Astrocyte (in vitro differentiated cells and primary cell): ENCODE data around the gene POC1B. TPM values are rescaled to one million over a fixed set of nuclear protein-coding genes. Genes with fewer than 3 reads are reported as not detected.

Experiments
- DNase-seq: peaks from one replicate; pipeline ENCODE4 v3.0.0-alpha.2; 2010; ENCODE audit warnings: low read depth
- FAIRE-seq: peaks from 2 replicates; lab custom pipeline; 2011; peaks lifted over from hg19 to GRCh38; lab: Jason Lieb, UNC
- H2AFZ ChIP-seq: 2 replicates; pipeline ENCODE4 v1.6.0; 2012; ENCODE audit warnings: low read depth, low read length, inconsistent platforms
- H3K27ac ChIP-seq: 2 replicates; pipeline ENCODE4 v1.5.1; 2011; ENCODE audit warnings: low read depth, low read length, inconsistent platforms
- H3K27me3 ChIP-seq: 2 replicates; pipeline ENCODE4 v1.6.0; 2011; ENCODE audit warnings: low read length, inconsistent platforms; ENCODE audit not compliant: insufficient read depth
- H3K36me3 ChIP-seq: 2 replicates; pipeline ENCODE4 v1.5.1; 2011; ENCODE audit warnings: low read length, inconsistent platforms; ENCODE audit not compliant: insufficient read depth
- H3K4me1 ChIP-seq: 2 replicates; pipeline ENCODE4 v1.5.1; 2011; ENCODE audit warnings: low read length, inconsistent platforms; ENCODE audit not compliant: insufficient read depth
- H3K4me2 ChIP-seq: 2 replicates; pipeline ENCODE4 v1.6.0; 2012; ENCODE audit warnings: low read length, inconsistent platforms
- H3K4me3 ChIP-seq: 2 replicates; pipeline ENCODE4 v1.5.1; 2011; ENCODE audit warnings: low read depth, mild to moderate bottlenecking, low read length, inconsistent platforms; ENCODE audit not compliant: insufficient read depth
- H3K79me2 ChIP-seq: 2 replicates; pipeline ENCODE4 v1.6.0; 2012; ENCODE audit warnings: mild to moderate bottlenecking, low read length, inconsistent platforms; ENCODE audit not compliant: insufficient read depth
- H3K9ac ChIP-seq: 2 replicates; pipeline ENCODE4 v1.6.0; 2012; ENCODE audit warnings: mild to moderate bottlenecking, low read length, inconsistent platforms
- H3K9me3 ChIP-seq: 2 replicates; pipeline ENCODE4 v1.5.1; 2012; ENCODE audit warnings: low read depth, mild to moderate bottlenecking, low read length, inconsistent platforms; ENCODE audit not compliant: insufficient read depth
- H4K20me1 ChIP-seq: 2 replicates; pipeline ENCODE4 v1.6.0; 2012; ENCODE audit warnings: low read length, inconsistent platforms; ENCODE audit not compliant: insufficient read depth
- H3K27ac Mint-ChIP-seq: one replicate; pipeline ENCODE4 v1.8.0; 2021; ENCODE audit warnings: mild to moderate bottlenecking, mixed read lengths; ENCODE audit not compliant: unreplicated experiment
- H3K27me3 Mint-ChIP-seq: one replicate; pipeline ENCODE4 v1.8.0; 2021; ENCODE audit warnings: low read depth, mixed read lengths; ENCODE audit not compliant: unreplicated experiment
- H3K36me3 Mint-ChIP-seq: one replicate; pipeline ENCODE4 v1.8.0; 2021; ENCODE audit warnings: low read depth, mixed read lengths; ENCODE audit not compliant: unreplicated experiment
- H3K4me1 Mint-ChIP-seq: one replicate; pipeline ENCODE4 v1.8.0; 2021; ENCODE audit warnings: low read depth, mixed read lengths; ENCODE audit not compliant: unreplicated experiment
- H3K4me3 Mint-ChIP-seq: one replicate; pipeline ENCODE4 v1.8.0; 2021; ENCODE audit warnings: mild to moderate bottlenecking, moderate library complexity, mixed read lengths; ENCODE audit not compliant: unreplicated experiment
- H3K9me3 Mint-ChIP-seq: one replicate; pipeline ENCODE4 v1.8.0; 2021; ENCODE audit warnings: mild to moderate bottlenecking, mixed read lengths; ENCODE audit not compliant: unreplicated experiment
- EZH2 ChIP-seq: IDR thresholded peaks from 2 replicates; pipeline ENCODE4 v1.6.1; 2012; ENCODE audit warnings: mild to moderate bottlenecking, low read length, inconsistent platforms; ENCODE audit not compliant: insufficient read depth
- total RNA-seq: library from RNA; stranded (reverse); gene quantifications from 2 replicates; pipeline ENCODE4 v1.2.1, GENCODE V29; 2021
- TF ChIP-seq, protein P1 (sequence below): IDR thresholded peaks from 2 replicates; pipeline ENCODE4 v1.5.1; 2011; ENCODE audit warnings: low read depth, mild to moderate bottlenecking, inconsistent platforms, low read length, moderate library complexity; ENCODE audit not compliant: insufficient read depth

The POC1B gene
- total RNA-seq, 1 donor from 2014 or later = 10.6 TPM

DNA sequence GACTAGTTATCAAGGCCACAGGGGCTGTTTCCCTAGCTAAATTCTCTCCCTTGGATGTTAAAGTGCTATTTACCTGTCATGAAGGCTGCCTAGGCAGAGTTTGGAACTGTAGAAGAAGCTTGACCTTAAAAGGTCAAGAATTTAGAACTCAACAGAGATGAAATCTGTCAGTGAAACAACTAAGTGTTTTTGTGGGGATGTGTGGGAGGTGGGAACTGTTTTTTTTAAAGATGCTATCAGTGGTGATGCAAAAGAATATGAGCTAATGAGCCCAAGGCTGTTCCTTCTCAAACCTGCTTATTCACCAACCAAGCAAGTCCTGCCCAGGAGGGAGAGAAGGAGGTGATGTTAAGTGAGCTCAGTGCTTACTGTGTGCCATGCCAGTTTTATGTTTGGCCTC is 40.8 kb upstream of the POC1B start:
- no peaks in the 10 kb centered on the region for H3K36me3 ChIP-seq
- H3K9ac ChIP-seq = no peak overlapping the region
- H3K4me3 ChIP-seq = no peak overlapping the region
- H3K4me1 ChIP-seq = no peaks in the 10 kb centered on the region
- H2AFZ ChIP-seq = no peak overlapping the region
- peak; percentile 73 for DNase-seq
- TF ChIP-seq, protein P1, sequence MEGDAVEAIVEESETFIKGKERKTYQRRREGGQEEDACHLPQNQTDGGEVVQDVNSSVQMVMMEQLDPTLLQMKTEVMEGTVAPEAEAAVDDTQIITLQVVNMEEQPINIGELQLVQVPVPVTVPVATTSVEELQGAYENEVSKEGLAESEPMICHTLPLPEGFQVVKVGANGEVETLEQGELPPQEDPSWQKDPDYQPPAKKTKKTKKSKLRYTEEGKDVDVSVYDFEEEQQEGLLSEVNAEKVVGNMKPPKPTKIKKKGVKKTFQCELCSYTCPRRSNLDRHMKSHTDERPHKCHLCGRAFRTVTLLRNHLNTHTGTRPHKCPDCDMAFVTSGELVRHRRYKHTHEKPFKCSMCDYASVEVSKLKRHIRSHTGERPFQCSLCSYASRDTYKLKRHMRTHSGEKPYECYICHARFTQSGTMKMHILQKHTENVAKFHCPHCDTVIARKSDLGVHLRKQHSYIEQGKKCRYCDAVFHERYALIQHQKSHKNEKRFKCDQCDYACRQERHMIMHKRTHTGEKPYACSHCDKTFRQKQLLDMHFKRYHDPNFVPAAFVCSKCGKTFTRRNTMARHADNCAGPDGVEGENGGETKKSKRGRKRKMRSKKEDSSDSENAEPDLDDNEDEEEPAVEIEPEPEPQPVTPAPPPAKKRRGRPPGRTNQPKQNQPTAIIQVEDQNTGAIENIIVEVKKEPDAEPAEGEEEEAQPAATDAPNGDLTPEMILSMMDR = no peak
- no peak for TF ChIP-seq EZH2
- no peaks in the 10 kb centered on the region for H4K20me1 ChIP-seq
- H3K27ac Mint-ChIP-seq = peak overlapping the region; percentile 83
- H3K27me3 Mint-ChIP-seq = no peaks in the 10 kb centered on the region
- H3K27ac ChIP-seq = no peak overlapping the region
- FAIRE-seq = no peak
- peaks cover 18% of the 10 kb centered on the region for H3K4me1 Mint-ChIP-seq
- no peak overlapping the region for H3K4me2 ChIP-seq
- no peak overlapping the region for H3K4me3 Mint-ChIP-seq
- no peaks in the 10 kb centered on the region for H3K9me3 ChIP-seq
- H3K79me2 ChIP-seq = no peaks in the 10 kb centered on the region
- H3K9me3 Mint-ChIP-seq = peaks cover 2% of the 10 kb centered on the region
- no peaks in the 10 kb centered on the region for H3K36me3 Mint-ChIP-seq
- H3K27me3 ChIP-seq = no peaks in the 10 kb centered on the region

DNA sequence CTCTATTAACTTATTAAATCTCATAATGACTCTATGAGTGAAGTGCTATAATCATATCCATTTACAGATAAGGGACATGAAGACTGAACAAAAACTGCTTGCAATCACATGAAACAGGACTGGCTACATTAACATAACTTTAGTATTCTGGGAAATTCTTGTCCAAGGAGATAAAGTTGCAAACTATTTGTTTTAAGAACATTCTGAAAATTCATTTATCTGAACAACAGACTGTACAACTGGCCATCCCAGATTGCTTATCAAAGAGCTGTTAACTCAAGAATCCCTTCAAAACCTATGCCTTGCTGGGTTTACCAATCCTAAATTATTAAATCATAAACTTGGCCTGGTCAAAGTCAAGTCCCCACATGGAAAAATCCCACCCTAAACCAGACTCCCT is 39.2 kb upstream of the POC1B start:
- TF ChIP-seq, protein P1 = no peak
- no peak for TF ChIP-seq EZH2
- H3K9me3 Mint-ChIP-seq = peaks cover 2% of the 10 kb centered on the region
- H2AFZ ChIP-seq = no peak overlapping the region
- H3K27ac ChIP-seq = no peak overlapping the region
- no peaks in the 10 kb centered on the region for H4K20me1 ChIP-seq
- H3K27me3 ChIP-seq = no peaks in the 10 kb centered on the region
- no peaks in the 10 kb centered on the region for H3K79me2 ChIP-seq
- H3K27me3 Mint-ChIP-seq = no peaks in the 10 kb centered on the region
- H3K4me2 ChIP-seq = no peak overlapping the region
- DNase-seq (no peak), FAIRE-seq (no peak)
- no peak overlapping the region for H3K9ac ChIP-seq
- no peak overlapping the region for H3K4me3 ChIP-seq
- H3K27ac Mint-ChIP-seq = no peak overlapping the region
- H3K4me1 ChIP-seq = no peaks in the 10 kb centered on the region
- no peaks in the 10 kb centered on the region for H3K36me3 ChIP-seq
- peaks cover 13% of the 10 kb centered on the region for H3K4me1 Mint-ChIP-seq
- H3K9me3 ChIP-seq = no peaks in the 10 kb centered on the region
- H3K4me3 Mint-ChIP-seq = no peak overlapping the region
- H3K36me3 Mint-ChIP-seq = no peaks in the 10 kb centered on the region

DNA sequence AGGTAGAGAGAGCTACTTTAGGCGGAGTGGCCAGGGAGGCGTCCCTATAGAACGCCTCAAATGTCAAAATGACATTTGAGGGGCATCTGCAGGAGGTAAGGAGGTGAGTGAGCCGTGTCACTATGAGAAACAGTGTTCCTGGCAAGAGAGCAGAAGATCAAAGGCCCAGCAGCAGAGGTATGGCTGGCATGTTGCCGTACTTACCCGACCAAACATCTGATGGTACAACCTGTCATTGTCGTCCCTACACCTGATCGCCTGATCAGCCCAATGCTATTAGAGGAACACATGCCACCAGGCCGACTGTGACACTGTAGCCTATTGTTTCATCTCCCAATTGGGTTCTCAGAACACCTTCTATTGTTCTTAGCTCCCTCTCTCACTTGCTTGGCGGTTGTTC is 33.9 kb upstream of the POC1B start:
- TF ChIP-seq, protein P1 = no peak
- TF ChIP-seq EZH2 = no peak
- Histone ChIP-seq H3K4me3 (no peak overlapping the region), H3K4me1 (no peaks in the 10 kb centered on the region), H3K79me2 (no peaks in the 10 kb centered on the region), H3K27ac (no peak overlapping the region), H3K9me3 (no peaks in the 10 kb centered on the region), H3K27me3 (no peaks in the 10 kb centered on the region), H4K20me1 (no peaks in the 10 kb centered on the region), H3K36me3 (no peaks in the 10 kb centered on the region), H3K9ac (no peak overlapping the region), H2AFZ (no peak overlapping the region), H3K4me2 (no peak overlapping the region)
- Mint-ChIP-seq H3K36me3 (no peaks in the 10 kb centered on the region), H3K9me3 (peaks cover 2% of the 10 kb centered on the region), H3K27ac (no peak overlapping the region), H3K27me3 (peaks cover 3% of the 10 kb centered on the region), H3K4me1 (peaks cover 3% of the 10 kb centered on the region), H3K4me3 (no peak overlapping the region)
- DNase-seq = no peak
- no peak for FAIRE-seq
